ENCODE results near the gene SLC5A2. TPM values are rescaled to one million over a fixed set of nuclear protein-coding genes. Genes with fewer than 3 reads are reported as not detected.

Gene SLC5A2
- total RNA-seq, 1 donor from 2014 or later = 3.1 TPM

DNA sequence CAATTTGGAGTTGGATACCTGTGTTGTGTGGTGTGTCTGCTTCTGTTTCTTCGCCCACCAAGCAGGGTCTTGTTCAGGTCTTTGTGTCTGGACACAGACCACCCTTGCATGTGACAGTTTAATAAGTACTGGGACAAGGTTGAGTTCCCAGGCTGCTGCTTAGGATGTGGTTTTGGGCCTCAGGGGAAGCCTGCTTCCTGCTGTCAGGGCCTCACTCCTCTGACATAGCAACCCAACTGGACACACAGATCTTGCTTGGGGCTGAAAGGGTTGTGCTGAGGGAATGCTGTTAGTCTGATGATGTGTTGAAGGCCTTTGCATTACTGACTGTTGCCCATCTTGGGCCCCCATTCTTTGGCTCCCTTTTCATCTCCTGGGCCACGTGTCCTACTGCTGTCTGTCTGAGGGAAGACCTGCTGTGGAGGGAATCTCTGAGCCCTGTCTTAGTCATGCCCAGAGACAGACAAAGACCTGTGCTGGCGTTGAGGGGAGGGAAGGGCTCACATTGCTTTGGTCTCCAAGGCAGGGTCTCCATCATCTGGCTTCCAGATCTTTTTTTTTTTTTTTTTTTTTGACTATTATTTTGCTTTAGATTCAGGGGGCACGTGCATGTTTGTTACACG is 15.7 kb upstream of the SLC5A2 start:
- H3K9me3 ChIP-seq = no peaks in the 10 kb centered on the region
- H3K4me3 ChIP-seq = no peak overlapping the region
- H3K27ac ChIP-seq = no peak overlapping the region
- no peaks in the 10 kb centered on the region for H3K27me3 ChIP-seq
- H3K36me3 ChIP-seq = peaks cover 24% of the 10 kb centered on the region
- TF ChIP-seq, protein P1, sequence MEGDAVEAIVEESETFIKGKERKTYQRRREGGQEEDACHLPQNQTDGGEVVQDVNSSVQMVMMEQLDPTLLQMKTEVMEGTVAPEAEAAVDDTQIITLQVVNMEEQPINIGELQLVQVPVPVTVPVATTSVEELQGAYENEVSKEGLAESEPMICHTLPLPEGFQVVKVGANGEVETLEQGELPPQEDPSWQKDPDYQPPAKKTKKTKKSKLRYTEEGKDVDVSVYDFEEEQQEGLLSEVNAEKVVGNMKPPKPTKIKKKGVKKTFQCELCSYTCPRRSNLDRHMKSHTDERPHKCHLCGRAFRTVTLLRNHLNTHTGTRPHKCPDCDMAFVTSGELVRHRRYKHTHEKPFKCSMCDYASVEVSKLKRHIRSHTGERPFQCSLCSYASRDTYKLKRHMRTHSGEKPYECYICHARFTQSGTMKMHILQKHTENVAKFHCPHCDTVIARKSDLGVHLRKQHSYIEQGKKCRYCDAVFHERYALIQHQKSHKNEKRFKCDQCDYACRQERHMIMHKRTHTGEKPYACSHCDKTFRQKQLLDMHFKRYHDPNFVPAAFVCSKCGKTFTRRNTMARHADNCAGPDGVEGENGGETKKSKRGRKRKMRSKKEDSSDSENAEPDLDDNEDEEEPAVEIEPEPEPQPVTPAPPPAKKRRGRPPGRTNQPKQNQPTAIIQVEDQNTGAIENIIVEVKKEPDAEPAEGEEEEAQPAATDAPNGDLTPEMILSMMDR (IDR thresholded peaks at IDR 0.05) = no peak
- DNase-seq (no peak), ATAC-seq (no peak)
- H3K4me1 ChIP-seq = peaks cover 6% of the 10 kb centered on the region
- intact Hi-C loops (cut with DNase I) = no loop called here

DNA sequence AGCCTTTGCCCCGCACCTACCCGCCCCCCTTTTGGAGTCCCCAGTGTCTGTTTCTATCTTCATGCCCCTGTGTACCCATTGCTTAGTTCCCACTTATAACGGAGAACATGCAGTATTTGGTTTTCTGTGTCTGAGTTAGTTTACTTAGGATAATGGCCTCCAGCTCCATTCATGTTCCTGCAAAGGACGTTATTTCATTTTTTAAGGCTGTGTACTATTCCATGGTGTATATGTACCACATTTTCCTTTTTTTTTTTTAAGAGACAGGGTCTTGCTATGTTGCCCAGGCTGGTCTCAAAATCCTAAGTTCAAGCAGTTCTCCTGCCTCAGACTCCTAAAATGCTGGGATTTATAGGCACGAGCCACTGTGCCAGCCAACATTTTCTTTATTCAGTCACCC is 15.1 kb upstream of the SLC5A2 start:
- no peak for ATAC-seq
- TF ChIP-seq, protein P1 (IDR thresholded peaks at IDR 0.05) = no peak
- intact Hi-C loops (cut with DNase I) = no loop called here

GRCh38 chr16:31470615-31471014 is 12.3 kb upstream of the SLC5A2 start:
- intact Hi-C loops (cut with DNase I) = no loop called here
- Histone ChIP-seq H3K4me1 (peaks cover 10% of the 10 kb centered on the region), H3K27me3 (no peaks in the 10 kb centered on the region), H3K27ac (peak overlapping the region; percentile 86), H3K4me3 (no peak overlapping the region), H3K36me3 (peaks cover 13% of the 10 kb centered on the region), H3K9me3 (no peaks in the 10 kb centered on the region)
- TF ChIP-seq, protein P1 (IDR thresholded peaks at IDR 0.05) = no peak
- no peak for ATAC-seq
- no peak for DNase-seq

More for the DNA sequence above, 15.1 kb upstream of the SLC5A2 start:
- Histone ChIP-seq H3K9me3 (no peaks in the 10 kb centered on the region), H3K27ac (no peak overlapping the region), H3K36me3 (peaks cover 19% of the 10 kb centered on the region), H3K27me3 (no peaks in the 10 kb centered on the region), H3K4me3 (no peak overlapping the region), H3K4me1 (peaks cover 10% of the 10 kb centered on the region)
- no peak for DNase-seq

DNA sequence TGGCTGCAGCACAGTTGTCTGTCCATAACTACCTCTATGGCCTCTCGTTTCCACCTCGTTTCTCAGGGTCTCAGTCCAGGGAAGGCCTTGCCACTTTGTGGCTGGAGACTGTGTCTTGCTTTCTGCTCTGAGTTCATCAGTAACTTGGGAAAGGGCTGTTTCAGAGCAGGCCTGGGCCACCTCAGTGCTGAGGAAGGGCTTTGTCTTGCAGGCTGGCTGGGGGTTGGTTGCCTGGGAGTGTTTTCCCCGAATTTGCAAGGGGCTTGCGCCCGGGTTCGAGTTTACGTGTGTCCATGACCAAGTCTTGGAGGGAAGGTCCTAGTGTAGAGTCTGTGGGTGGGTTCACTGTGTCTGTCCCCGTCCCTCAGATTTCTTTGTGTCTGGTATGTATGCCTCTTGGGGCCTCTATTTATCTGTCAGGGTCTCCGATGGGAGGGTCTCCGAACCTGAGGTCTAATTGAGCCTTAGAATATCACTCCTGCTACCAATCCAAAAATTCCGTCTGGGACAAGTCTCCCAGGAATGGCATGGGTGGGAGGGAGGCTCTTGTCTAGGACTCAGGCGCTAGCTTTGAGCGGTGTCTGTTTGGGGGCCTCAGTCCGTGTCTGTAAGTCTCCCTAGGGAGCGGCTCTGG is 11.6 kb upstream of the SLC5A2 start:
- DNase-seq (no peak), ATAC-seq (no peak)
- H3K27me3 ChIP-seq = no peaks in the 10 kb centered on the region
- no peaks in the 10 kb centered on the region for H3K9me3 ChIP-seq
- H3K4me3 ChIP-seq = peak overlapping the region; percentile 62
- peaks cover 10% of the 10 kb centered on the region for H3K4me1 ChIP-seq
- H3K27ac ChIP-seq = peak overlapping the region; percentile 86
- TF ChIP-seq, protein P1 (IDR thresholded peaks at IDR 0.05) = no peak
- intact Hi-C loops (cut with DNase I) = no loop called here
- H3K36me3 ChIP-seq = peaks cover 13% of the 10 kb centered on the region

DNA sequence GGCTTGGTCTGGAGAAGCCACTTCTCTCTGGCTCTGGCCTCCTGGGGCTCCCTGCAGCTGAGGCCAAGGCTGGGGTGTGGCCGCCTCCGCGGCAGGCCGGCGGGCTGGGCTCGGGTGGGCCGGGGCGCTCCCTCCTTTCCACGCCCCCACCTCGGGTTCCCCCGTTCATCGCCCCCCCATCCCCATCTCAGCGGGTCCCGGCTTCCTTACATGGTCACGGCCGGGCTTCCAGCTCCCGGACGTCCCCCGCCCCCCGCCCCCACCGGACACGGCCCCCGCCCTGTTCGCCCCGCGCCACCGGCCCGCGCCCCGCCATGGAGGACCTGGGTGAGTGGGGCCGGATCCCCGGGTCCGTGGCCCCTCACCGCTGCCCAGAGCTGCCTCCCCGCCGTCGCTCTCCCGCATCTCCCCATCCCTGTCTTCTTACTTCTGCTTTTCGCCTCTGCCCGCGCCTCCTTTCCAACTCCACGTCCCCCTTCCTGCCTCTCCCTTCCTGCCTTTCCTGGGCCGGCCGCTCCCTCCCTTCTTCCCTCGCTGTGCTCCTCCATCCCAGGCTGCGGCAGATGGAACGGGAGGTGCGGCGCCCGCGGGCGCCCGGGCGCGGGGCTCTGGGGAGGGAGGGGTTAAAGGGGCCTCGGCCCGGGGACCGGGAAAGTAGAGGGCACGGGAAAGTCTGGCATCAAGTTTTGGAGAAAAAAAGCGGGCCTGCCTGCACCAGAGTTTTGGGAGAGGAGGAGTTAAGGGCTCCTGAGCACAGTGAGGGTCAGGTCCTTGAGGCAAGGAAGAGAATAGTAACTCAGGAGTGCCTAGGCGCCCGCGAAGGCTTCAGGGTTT is 10.8 kb upstream of the SLC5A2 start, which contains the start of gene TGFB1I1:
Gene TGFB1I1 (plus strand): TSS at position 278 of the 834 bp plus-strand sequence. CDS start 37 bp downstream, at position 315.
- intact Hi-C loops (cut with DNase I) = no loop called here
- Histone ChIP-seq H3K4me3 (peak within 1 kb of the TSS; percentile 62), H3K27me3 (no peaks in the 10 kb centered on the region), H3K4me1 (peaks cover 10% of the 10 kb centered on the region), H3K36me3 (peaks cover 13% of the 10 kb centered on the region), H3K27ac (peak within 1 kb of the TSS; percentile 86), H3K9me3 (no peaks in the 10 kb centered on the region)
- DNase-seq (no peak), ATAC-seq (peak; percentile 42)
- TF ChIP-seq, protein P1 (IDR thresholded peaks at IDR 0.05) = no peak

Measured in upper lobe of right lung (tissue), 1 donor.